ENCODE data around the gene RAB32. TPM values are rescaled to one million over a fixed set of nuclear protein-coding genes. Genes with fewer than 3 reads are reported as not detected.

The RAB32 gene
- total and polyA plus RNA-seq, 8 donors: 3.5 to 19.0 (median 5.2) TPM

GRCh38 chr6:146545581-146545980 lies 1.9 kb downstream of the RAB32 start:
- peak overlapping the region in 2 of 4 donors; percentile 96 to 97 for H3K27ac ChIP-seq
- peaks cover 0 to 10% (median 0%) of the 10 kb centered on the region in 3 donors for H3K36me3 ChIP-seq
- intact Hi-C loops (cut with DNase I): no loop called here
- no peak for ATAC-seq
- H3K27me3 ChIP-seq: no peaks in the 10 kb centered on the region
- H3K4me3 ChIP-seq: peak overlapping the region in 1 of 4 donors; percentile 76
- no peak for TF ChIP-seq CTCF (IDR thresholded peaks at IDR 0.05)
- no peaks in the 10 kb centered on the region for H3K9me3 ChIP-seq
- WGBS, 2 donors: 64 to 66% methylated on average over 5 of the region's 5 CpGs
- no peak for DNase-seq
- no peak for FAIRE-seq
- peaks cover 0 to 9% (median 0%) of the 10 kb centered on the region in 3 donors for H3K4me1 ChIP-seq

GRCh38 chr6:146546443-146547043 lies 2.9 kb downstream of the RAB32 start:
- FAIRE-seq (peak; percentile 91), ATAC-seq (peak in 2 of 4 donors; percentile 21 to 32), DNase-seq (no peak)
- Histone ChIP-seq H3K4me3 (peak overlapping the region in 1 of 4 donors; percentile 76), H3K27me3 (no peaks in the 10 kb centered on the region), H3K4me1 (peaks cover 0 to 9% (median 0%) of the 10 kb centered on the region in 3 donors), H3K36me3 (peaks cover 0 to 10% (median 0%) of the 10 kb centered on the region in 3 donors), H3K9me3 (no peaks in the 10 kb centered on the region), H3K27ac (peak overlapping the region in 2 of 4 donors; percentile 96 to 97)
- TF ChIP-seq CTCF (IDR thresholded peaks at IDR 0.05): no peak
- intact Hi-C loops (cut with DNase I): no loop called here
- 50 to 70% methylated on average over 3 of the region's 3 CpGs for WGBS, 2 donors

GRCh38 chr6:146547889-146548288 lies 4.3 kb downstream of the RAB32 start:
- FAIRE-seq (no peak), ATAC-seq (no peak), DNase-seq (no peak)
- Histone ChIP-seq H3K4me3 (no peak overlapping the region), H3K27me3 (no peaks in the 10 kb centered on the region), H3K4me1 (peaks cover 0 to 9% (median 0%) of the 10 kb centered on the region in 3 donors), H3K27ac (no peak overlapping the region), H3K9me3 (no peaks in the 10 kb centered on the region), H3K36me3 (peaks cover 0 to 10% (median 0%) of the 10 kb centered on the region in 3 donors)
- TF ChIP-seq CTCF (IDR thresholded peaks at IDR 0.05): no peak
- intact Hi-C loops (cut with DNase I): no loop called here
- WGBS, 2 donors: 80 to 83% methylated on average over 2 of the region's 2 CpGs

GRCh38 chr6:146548898-146549374 lies 5.3 kb downstream of the RAB32 start:
- ATAC-seq (no peak), DNase-seq (no peak), FAIRE-seq (no peak)
- intact Hi-C loops (cut with DNase I): no loop called here
- Histone ChIP-seq H3K36me3 (peaks cover 0 to 10% (median 0%) of the 10 kb centered on the region in 3 donors), H3K4me3 (no peak overlapping the region), H3K4me1 (peaks cover 0 to 9% (median 0%) of the 10 kb centered on the region in 3 donors), H3K27ac (no peak overlapping the region), H3K27me3 (no peaks in the 10 kb centered on the region), H3K9me3 (no peaks in the 10 kb centered on the region)
- 90 to 97% methylated on average over 2 of the region's 2 CpGs for WGBS, 2 donors
- no peak for TF ChIP-seq CTCF (IDR thresholded peaks at IDR 0.05)

GRCh38 chr6:146550911-146551310 lies 7.3 kb downstream of the RAB32 start:
- TF ChIP-seq CTCF (IDR thresholded peaks at IDR 0.05): no peak
- WGBS, 2 donors: 92 to 94% methylated on average over 6 of the region's 6 CpGs
- intact Hi-C loops (cut with DNase I): no loop called here
- no peak for DNase-seq
- H3K36me3 ChIP-seq: peaks cover 0 to 10% (median 0%) of the 10 kb centered on the region in 3 donors
- peaks cover 0 to 4% (median 0%) of the 10 kb centered on the region in 3 donors for H3K4me1 ChIP-seq
- H3K27ac ChIP-seq: no peak overlapping the region
- no peaks in the 10 kb centered on the region for H3K9me3 ChIP-seq
- no peaks in the 10 kb centered on the region for H3K27me3 ChIP-seq
- no peak for ATAC-seq
- no peak overlapping the region for H3K4me3 ChIP-seq
- no peak for FAIRE-seq

Data from pancreas (tissue), 10 donors.